GM18951 (cell line): ENCODE measurements around the gene UGT1A4.

Experiments
- POLR2A ChIP-seq: IDR thresholded peaks from 4 replicates; pipeline ENCODE4 v1.6.1; 2011; ENCODE audit warnings: mild to moderate bottlenecking; ENCODE audit not compliant: insufficient read length, insufficient read depth; ENCODE audit errors: extremely low read depth
- in situ Hi-C: fragments of 300-500 bp; cut with MboI; formaldehyde crosslinking; loops from one replicate; pipeline ENCODE4 v1.12.0; 2022; ENCODE audit warnings: low sequenced_read_pairs, mixed read lengths, inconsistent platforms; ENCODE audit not compliant: unreplicated experiment

Gene UGT1A4

DNA sequence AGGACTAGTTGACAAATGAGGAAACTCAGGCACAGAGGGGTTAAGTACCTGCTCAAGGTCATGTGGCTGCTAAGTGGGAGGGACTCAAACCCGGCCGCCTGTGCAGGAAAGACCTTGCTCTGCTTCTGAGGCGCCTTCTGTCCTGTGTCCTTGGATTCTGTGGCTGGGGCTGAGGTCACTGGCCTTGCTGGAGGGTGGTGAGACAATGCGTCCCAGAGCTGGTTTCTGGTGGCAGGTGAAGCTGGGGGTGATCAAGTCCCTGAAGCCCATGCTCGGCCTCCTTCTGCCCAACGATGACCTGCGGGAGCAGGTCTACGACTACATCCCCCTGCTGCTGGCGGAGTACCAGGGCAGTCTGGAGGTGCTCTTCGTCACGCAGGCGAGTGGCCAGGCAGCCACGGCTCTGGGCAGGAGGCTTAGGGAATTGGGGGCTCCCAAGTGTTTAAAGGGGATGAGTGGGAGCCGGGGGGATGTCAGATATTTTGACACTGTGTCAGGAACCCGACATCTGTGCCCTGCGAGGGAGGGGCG, 75.7 kb downstream of the UGT1A4 start:
- in situ Hi-C loops: no loop called here
- TF ChIP-seq POLR2A: no peak

DNA sequence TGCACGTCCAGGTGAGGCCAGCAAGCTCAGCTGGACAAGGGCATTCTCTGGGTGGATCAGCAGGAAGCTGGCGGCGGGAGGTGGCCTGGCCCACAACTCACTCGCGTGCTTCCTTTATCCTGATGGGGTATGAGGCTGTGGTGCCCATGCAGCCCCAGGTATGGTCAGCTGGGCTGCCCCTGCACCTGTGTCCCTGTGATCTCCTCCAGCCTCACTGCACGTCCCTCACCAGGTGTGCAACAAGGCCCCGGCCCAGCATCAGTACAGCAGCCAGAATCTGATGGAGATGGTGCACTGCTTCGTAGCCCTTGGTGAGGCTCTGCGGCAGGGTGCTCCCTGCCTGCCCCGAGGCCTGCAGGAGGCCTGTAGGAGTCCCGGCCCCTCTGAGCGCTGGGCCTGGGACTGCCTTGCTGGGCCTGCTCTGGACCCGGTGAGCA, 77.2 kb downstream of the UGT1A4 start:
- in situ Hi-C loops: no loop called here
- no peak for TF ChIP-seq POLR2A

DNA sequence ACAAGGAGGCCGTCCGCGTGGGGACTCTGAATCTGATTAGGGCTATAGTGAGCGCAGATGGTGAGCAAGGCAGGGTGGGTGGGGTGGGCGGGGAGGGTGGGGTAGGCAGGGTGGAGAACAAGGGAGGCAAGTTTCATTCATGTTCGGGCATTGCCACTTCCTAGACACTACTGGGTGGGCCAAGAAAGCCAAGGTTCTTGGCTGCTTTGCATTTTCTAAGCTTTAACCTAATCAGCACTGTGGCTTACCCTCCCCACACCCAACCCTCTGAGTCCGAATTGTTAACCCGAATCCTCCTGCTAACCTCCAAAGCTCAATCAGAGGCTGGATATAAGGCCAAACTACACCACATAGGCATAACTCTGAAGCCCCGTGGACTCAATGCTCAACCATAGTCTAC, 77.7 kb downstream of the UGT1A4 start:
- no peak for TF ChIP-seq POLR2A
- in situ Hi-C loops: no loop called here

DNA sequence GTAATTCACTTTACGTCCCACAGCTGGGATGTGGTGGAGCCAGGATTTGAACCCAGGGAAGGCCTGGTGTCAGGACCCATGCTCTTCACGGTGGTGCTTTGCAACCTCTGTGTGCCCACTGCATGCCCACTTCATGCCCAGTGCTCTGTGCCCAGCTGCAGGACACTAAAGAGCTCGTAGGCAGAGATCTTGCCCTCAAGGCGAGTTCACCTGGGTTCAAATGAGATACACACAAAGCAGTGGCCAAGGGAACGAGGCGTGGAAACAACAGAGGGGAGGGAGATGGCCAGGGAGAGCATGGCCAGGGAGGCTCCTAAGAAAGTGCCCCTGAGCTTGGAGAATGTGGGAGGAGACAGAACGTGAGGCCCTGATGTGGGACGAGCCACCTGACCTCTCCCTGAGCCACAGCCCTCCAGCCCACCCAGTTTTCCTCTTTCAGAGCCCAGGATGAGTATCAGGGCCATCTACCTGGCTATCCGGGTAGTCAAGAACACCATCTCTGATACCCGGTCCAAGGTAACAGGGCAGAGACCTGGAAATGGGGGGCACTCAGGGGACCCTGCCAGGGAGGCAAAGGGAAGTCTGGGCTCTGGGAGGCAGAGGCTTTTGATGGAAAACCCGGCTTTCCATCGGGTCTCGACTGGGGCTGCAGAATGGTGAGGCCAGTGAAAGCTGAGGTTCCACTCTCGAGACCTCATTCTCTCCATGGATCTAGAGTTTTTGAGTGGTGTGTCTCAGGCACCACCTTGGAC, 80.0 kb downstream of the UGT1A4 start:
- TF ChIP-seq POLR2A: no peak
- in situ Hi-C loops: no loop called here

DNA sequence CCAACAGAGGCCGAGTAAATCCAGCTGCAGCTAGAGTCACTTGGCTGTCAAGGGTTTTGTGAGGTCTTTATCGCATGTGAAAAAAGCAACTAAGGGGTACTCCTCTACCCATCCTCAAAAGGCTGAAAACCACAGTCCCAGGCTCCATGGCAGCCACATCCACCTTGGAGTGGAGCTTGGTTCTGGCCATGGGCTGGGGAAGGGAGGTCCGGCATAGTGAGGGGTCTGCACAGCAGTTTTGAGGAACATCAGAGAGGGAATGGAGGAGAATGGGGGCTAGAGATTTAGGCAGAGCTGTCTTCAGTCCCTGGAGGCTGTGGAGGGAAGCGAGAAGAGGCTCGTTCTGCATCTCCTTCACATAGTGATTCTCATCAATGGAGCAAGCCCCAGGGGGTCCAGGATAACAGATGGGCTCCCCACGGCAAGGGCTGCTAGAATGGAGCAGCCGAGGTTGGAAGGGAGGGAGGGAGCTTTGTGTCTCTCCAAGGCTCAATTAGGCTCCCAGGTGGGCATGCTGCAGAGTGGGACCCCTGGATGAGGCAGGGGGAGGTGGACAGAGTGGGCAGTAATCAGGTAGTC, 80.6 kb downstream of the UGT1A4 start:
- no peak for TF ChIP-seq POLR2A
- in situ Hi-C loops: no loop called here

DNA sequence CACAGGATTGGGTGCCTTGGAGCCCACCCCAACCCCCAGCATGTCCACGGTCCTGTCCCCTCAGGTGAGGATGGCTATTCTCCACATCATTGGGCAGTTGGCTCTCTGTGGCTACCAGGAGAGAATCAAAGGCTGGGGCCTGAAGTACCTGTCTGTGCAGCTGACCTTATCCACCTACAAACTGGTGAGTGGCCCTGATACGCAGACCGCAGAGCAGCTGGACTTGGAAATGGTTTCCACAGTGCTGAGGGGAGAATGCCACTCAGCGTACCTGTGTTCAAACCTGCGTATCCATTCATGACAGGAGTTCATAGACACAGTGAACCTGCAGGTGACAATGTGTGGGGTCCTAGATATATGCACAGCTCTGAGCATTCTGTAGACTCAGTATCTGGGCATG, 81.2 kb downstream of the UGT1A4 start:
- in situ Hi-C loops: loop anchor here (10.0 kb wide), 1 partner anchor 335 kb away; no protein-coding TSS in a partner anchor
- no peak for TF ChIP-seq POLR2A

DNA sequence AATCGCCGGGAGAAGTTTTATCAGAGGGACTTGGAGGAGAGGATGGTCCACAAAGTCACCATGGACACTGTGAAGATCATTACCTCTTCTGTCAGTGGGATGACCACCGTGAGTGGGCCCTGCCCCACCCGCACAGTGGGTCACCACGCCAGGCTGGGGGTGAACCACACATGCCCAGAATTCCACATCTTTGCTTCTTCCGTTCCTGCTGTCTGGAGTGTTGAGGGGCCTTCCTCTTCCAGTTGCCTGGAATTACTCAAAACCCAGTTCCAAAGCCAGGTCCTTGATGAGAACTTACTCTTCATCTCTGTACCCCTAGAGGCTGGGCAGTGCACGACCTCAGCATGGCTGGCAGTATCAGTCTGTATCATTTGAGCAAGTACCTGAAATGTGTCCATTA, 81.7 kb downstream of the UGT1A4 start:
- in situ Hi-C loops: loop anchor here (10.0 kb wide), 1 partner anchor 335 kb away; no protein-coding TSS in a partner anchor
- no peak for TF ChIP-seq POLR2A

DNA sequence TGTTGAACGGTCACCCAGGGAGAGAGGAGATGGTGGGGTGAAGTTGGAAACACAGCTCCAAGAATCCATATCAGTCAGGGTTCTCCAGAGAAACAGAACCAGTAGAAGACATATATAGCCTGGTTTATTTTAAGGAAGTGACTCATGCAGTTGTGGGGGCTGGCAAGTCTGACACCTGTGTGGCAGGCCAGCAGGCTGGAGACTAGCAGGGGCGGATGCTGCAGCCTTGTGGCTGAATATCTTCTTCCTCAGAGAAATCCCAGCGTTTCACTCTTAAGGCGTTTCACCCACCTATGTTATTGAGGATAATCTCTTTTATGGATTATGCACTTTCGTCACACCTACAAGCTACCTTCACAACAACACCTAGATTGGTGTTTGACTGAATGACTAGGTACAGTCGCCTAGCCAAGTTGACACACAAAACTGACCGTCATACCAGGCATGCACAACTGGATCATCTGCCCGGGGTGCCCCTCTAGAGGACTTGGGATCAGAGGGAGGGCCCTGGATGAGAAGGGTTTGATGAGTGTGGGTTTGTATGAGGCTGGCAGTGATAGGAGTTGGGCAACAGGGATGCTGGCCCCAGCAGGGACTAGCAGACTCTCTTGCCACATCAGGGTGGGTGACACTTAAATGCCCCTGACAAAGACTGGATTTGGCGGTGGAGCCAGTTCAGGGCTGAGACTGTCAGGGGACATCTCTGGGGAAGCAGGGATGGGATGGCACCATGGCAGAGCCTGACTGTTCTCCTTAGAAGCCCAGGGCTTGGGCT, 83.0 kb downstream of the UGT1A4 start:
- in situ Hi-C loops: loop anchor here (10.0 kb wide), 1 partner anchor 337 kb away; no protein-coding TSS in a partner anchor
- no peak for TF ChIP-seq POLR2A

DNA sequence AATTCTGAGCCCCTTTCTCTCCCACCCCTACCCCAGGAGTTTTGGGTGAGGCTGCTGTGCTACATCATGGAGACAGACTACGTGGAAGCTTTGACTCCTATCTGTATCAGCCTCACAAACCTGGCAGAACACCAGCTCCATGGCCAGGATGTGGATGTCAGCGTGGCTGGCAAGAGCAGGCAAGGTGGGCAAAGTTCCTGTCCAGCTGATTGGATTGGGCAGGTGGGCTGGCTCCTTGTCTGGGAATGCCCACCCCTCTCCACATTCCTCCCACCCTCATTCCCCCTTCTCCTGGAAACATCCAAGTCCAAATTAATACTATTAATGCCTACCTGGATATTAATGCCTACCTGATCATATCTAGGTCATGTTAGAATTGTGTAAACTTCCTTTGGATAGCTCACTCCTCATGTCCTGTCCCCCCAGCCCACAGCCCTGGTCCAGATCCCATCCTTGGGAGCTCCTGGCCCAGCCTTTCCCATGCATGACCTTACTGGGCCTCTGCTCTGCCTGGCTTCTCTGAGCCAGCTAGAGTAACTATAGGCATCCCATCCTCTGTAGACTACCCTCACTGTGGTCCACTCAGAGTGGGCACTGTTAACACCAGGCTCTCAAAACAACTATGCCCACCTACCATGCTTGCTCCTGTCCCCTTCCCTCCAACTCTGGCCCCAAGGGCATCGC, 83.7 kb downstream of the UGT1A4 start:
- no peak for TF ChIP-seq POLR2A

DNA sequence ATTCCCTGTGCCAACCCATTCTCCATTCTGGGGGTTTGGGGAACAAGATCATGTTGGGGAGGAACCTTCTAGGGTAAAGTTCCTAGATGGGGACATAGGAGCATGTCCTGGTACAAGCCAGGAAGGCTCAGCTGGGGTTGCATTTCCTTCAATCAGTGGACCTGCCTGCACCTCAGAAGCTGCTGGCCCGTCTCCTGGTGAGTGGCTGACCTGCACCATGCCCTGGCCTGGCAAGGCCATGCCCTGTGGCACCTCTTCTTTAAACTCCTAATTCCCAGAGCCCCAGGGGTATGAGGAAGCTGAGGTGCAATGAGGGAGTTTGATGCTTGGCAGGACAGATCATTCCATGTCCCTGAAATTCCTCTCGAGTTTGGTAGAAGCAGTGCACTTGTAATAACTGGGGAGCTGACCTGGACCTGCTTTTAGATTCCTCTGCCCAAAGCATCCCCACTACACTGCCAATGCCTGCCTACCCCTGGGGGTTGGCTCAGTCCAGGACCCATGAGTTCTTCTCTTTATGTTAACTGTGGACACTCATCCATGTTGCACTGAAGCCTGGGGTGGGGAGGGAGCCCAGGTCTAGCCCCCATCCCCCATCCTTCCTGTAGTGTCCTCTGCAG, 84.9 kb downstream of the UGT1A4 start:
- in situ Hi-C loops: loop anchor here (10.0 kb wide), 1 partner anchor 339 kb away; no protein-coding TSS in a partner anchor

More for the DNA sequence above, 83.7 kb downstream of the UGT1A4 start:
- in situ Hi-C loops: loop anchor here (10.0 kb wide), 1 partner anchor 337 kb away; no protein-coding TSS in a partner anchor

DNA sequence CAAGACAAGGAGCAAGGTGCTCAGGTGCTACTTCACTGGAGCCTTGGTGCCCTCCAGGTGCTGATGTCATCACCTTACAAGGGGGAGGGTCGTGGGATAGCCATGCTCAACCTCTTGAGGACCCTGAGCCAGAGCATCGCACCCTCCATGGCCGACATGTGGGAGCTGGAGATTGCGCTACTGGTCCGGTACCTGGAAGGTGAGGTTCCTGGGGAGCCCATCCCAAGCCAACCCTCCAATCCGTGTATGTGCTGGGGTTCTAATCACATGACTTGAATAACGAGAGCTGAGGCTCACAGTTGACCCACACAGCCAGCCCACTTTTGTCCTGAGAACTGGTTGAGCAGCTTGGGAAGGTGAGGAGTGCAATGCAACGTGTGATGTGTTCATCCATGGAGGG, 85.5 kb downstream of the UGT1A4 start:
- TF ChIP-seq POLR2A: no peak
- in situ Hi-C loops: loop anchor here (10.0 kb wide), 1 partner anchor 339 kb away; no protein-coding TSS in a partner anchor

More for the DNA sequence above, 84.9 kb downstream of the UGT1A4 start:
- no peak for TF ChIP-seq POLR2A
